Natural killer cell (primary cell): Measurements from ENCODE around the gene FGF12. TPM values are rescaled to one million over a fixed set of nuclear protein-coding genes. Genes with fewer than 3 reads are reported as not detected.

ENCODE experiments used
- ATAC-seq, 3 donors: fragments of 150-1000 bp in 2 of 3; fragments of 200-7000 bp in 1 of 3; cut with Tn5 transposase; 1 replicate in 1 of 3; 2 replicates in 2 of 3; pipeline ENCODE4 v1.10.0; 2021; ENCODE audit warnings: mild to moderate bottlenecking in 2 of 3, moderate library complexity in 2 of 3
- DNase-seq, 2 donors: peaks; one replicate each; pipeline versions ENCODE4 v3.0.0 to v3.0.0-alpha.2; 2013 to 2021; ENCODE audit warnings: mixed read lengths in 1 of 2
- H3K27ac ChIP-seq: one replicate; pipeline ENCODE4 v1.5.1; 2013; ENCODE audit warnings: mild to moderate bottlenecking, low read length
- H3K27me3 ChIP-seq: one replicate; pipeline ENCODE4 v1.6.1; 2013; ENCODE audit warnings: low read length; ENCODE audit not compliant: control insufficient read depth, insufficient read depth
- H3K36me3 ChIP-seq: one replicate; pipeline ENCODE4 v1.6.1; 2013; ENCODE audit warnings: low read length; ENCODE audit not compliant: control insufficient read depth, insufficient read depth
- H3K4me1 ChIP-seq: one replicate; pipeline ENCODE4 v1.6.1; 2013; ENCODE audit warnings: low read length; ENCODE audit not compliant: control insufficient read depth, insufficient read depth
- H3K4me3 ChIP-seq: one replicate; pipeline ENCODE4 v1.5.1; 2013; ENCODE audit warnings: low read length
- H3K9me3 ChIP-seq: one replicate; pipeline ENCODE4 v1.6.1; 2013; ENCODE audit warnings: low read length; ENCODE audit not compliant: control insufficient read depth, insufficient read depth
- H3K27ac Mint-ChIP-seq, 2 donors: one replicate each; pipeline ENCODE4 v1.8.0; 2022; ENCODE audit warnings: mild to moderate bottlenecking in 2 of 2, mixed read lengths in 2 of 2, moderate library complexity in 1 of 2
- H3K27me3 Mint-ChIP-seq, 2 donors: one replicate each; pipeline ENCODE4 v1.8.0; 2022; ENCODE audit warnings: low read depth in 2 of 2, mixed read lengths in 2 of 2
- H3K36me3 Mint-ChIP-seq: one replicate; pipeline ENCODE4 v1.8.0; 2022; ENCODE audit warnings: mixed read lengths
- H3K4me1 Mint-ChIP-seq, 2 donors: one replicate each; pipeline ENCODE4 v1.8.0; 2022; ENCODE audit warnings: mixed read lengths in 2 of 2
- H3K4me3 Mint-ChIP-seq: one replicate; pipeline ENCODE4 v1.8.0; 2022; ENCODE audit warnings: mild to moderate bottlenecking, moderate library complexity, mixed read lengths
- H3K9me3 Mint-ChIP-seq, 2 donors: one replicate each; pipeline ENCODE4 v1.8.0; 2022; ENCODE audit warnings: mixed read lengths in 2 of 2
- CTCF ChIP-seq: fragments of 200-600 bp; IDR thresholded peaks from one replicate; pipeline ENCODE4 v1.8.0; 2022; ENCODE audit warnings: antibody characterized with exemption
- WGBS: methylation state at CpG from one replicate; pipeline ENCODE4 v1.1.7; 2013; ENCODE audit warnings: missing lambda C conversion rate; ENCODE audit not compliant: insufficient coverage; 5-methylcytosine and 5-hydroxymethylcytosine counted together
- intact Hi-C: fragments of 100-400 bp; cut with micrococcal nuclease; formaldehyde crosslinking; loops from one replicate; pipeline ENCODE4 v1.14.2; 2022
- total RNA-seq, 4 donors: library from RNA; stranded (reverse); fragments of 120-200 nt in 1 of 4; gene quantifications; one replicate each; pipeline versions ENCODE4 v1.2.3 to v1.2.4, GENCODE V29; 2013 to 2022

Gene FGF12
- total RNA-seq, 3 donors from 2014 or later (not counting 1 experiment from before 2014, with no cell fraction given): not detected

GRCh38 chr3:192156382-192156781, 571.0 kb downstream of the FGF12 start:
- no peak overlapping the region for H3K4me3 Mint-ChIP-seq
- H3K4me1 Mint-ChIP-seq: no peaks in the 10 kb centered on the region
- intact Hi-C loops: no loop called here

GRCh38 chr3:192155194-192155593, 572.1 kb downstream of the FGF12 start:
- intact Hi-C loops: no loop called here
- DNase-seq (no peak), ATAC-seq (no peak)
- no peak for TF ChIP-seq CTCF
- Histone ChIP-seq H3K27ac (no peak overlapping the region), H3K9me3 (no peaks in the 10 kb centered on the region), H3K27me3 (no peaks in the 10 kb centered on the region), H3K4me3 (no peak overlapping the region), H3K4me1 (no peaks in the 10 kb centered on the region), H3K36me3 (no peaks in the 10 kb centered on the region)
- 9% methylated on average over 7 of the region's 9 CpGs for WGBS
- Mint-ChIP-seq H3K4me3 (no peak overlapping the region), H3K4me1 (no peaks in the 10 kb centered on the region), H3K9me3 (peaks cover 12 to 16% of the 10 kb centered on the region in 2 donors), H3K36me3 (no peaks in the 10 kb centered on the region), H3K27ac (no peak overlapping the region), H3K27me3 (no peaks in the 10 kb centered on the region)

More at GRCh38 chr3:192156382-192156781, 571.0 kb downstream of the FGF12 start:
- H3K27me3 Mint-ChIP-seq: no peaks in the 10 kb centered on the region
- Histone ChIP-seq H3K4me3 (no peak overlapping the region), H3K27me3 (no peaks in the 10 kb centered on the region), H3K4me1 (no peaks in the 10 kb centered on the region), H3K27ac (no peak overlapping the region), H3K36me3 (no peaks in the 10 kb centered on the region), H3K9me3 (no peaks in the 10 kb centered on the region)
- DNase-seq (no peak), ATAC-seq (no peak)
- H3K27ac Mint-ChIP-seq: no peak overlapping the region
- TF ChIP-seq CTCF: no peak
- H3K9me3 Mint-ChIP-seq: peaks cover 12 to 17% of the 10 kb centered on the region in 2 donors
- no peaks in the 10 kb centered on the region for H3K36me3 Mint-ChIP-seq
- no CpG with 5 or more reads among the region's 1 CpG for WGBS

GRCh38 chr3:192133271-192133670, 594.1 kb downstream of the FGF12 start:
- Histone ChIP-seq H3K4me3 (no peak overlapping the region), H3K27me3 (no peaks in the 10 kb centered on the region), H3K36me3 (no peaks in the 10 kb centered on the region), H3K9me3 (peaks cover 4% of the 10 kb centered on the region), H3K27ac (no peak overlapping the region), H3K4me1 (no peaks in the 10 kb centered on the region)
- ATAC-seq: no peak
- peaks cover 13% of the 10 kb centered on the region for H3K36me3 Mint-ChIP-seq
- no peak overlapping the region for H3K27ac Mint-ChIP-seq
- no peak for TF ChIP-seq CTCF
- no peak overlapping the region for H3K4me3 Mint-ChIP-seq
- peaks cover 4 to 8% of the 10 kb centered on the region in 2 donors for H3K9me3 Mint-ChIP-seq
- no peaks in the 10 kb centered on the region for H3K27me3 Mint-ChIP-seq
- no peaks in the 10 kb centered on the region for H3K4me1 Mint-ChIP-seq
- DNase-seq: no peak
- 75% methylated on average over 4 of the region's 4 CpGs for WGBS
- intact Hi-C loops: no loop called here

GRCh38 chr3:192130534-192131132, 596.7 kb downstream of the FGF12 start:
- Histone ChIP-seq H3K27ac (no peak overlapping the region), H3K36me3 (no peaks in the 10 kb centered on the region), H3K4me3 (no peak overlapping the region), H3K9me3 (peaks cover 4% of the 10 kb centered on the region), H3K4me1 (no peaks in the 10 kb centered on the region), H3K27me3 (no peaks in the 10 kb centered on the region)
- no peak for ATAC-seq
- WGBS: 27% methylated on average over 4 of the region's 4 CpGs
- no peaks in the 10 kb centered on the region for H3K4me1 Mint-ChIP-seq
- no peak overlapping the region for H3K27ac Mint-ChIP-seq
- no peak for TF ChIP-seq CTCF
- no peak overlapping the region for H3K4me3 Mint-ChIP-seq
- peak in 1 of 2 donors; percentile 2 for DNase-seq
- H3K9me3 Mint-ChIP-seq: peaks cover 3 to 7% of the 10 kb centered on the region in 2 donors
- H3K36me3 Mint-ChIP-seq: peaks cover 13% of the 10 kb centered on the region
- H3K27me3 Mint-ChIP-seq: no peaks in the 10 kb centered on the region
- intact Hi-C loops: no loop called here
